ENCODE measurements around the gene APLN. TPM values are rescaled to one million over a fixed set of nuclear protein-coding genes. Genes with fewer than 3 reads are reported as not detected.
A peak's percentile ranks its signal among the peaks of the same experiment; 100 is the strongest.

Gene APLN
- total RNA-seq, 1 donor from 2014 or later: 1.3 TPM

GRCh38 chrX:129653971-129654651 is 645 bp downstream of the APLN start:
- TF ChIP-seq CTCF (conservative IDR thresholded peaks at IDR 0.05): no peak
- H3K4me1 Mint-ChIP-seq: no peaks in the 10 kb centered on the region
- peak; percentile 27 for DNase-seq (ENCODE audit: low read depth, low spot score)
- peak overlapping the region; percentile 65 for H3K4me3 Mint-ChIP-seq
- no peaks in the 10 kb centered on the region for H3K36me3 Mint-ChIP-seq (ENCODE audit: low read depth)
- no peak overlapping the region for H3K27ac Mint-ChIP-seq (ENCODE audit: unreplicated experiment)
- peaks cover 41% of the 10 kb centered on the region for H3K27me3 Mint-ChIP-seq (ENCODE audit: low read depth)
- H3K9me3 Mint-ChIP-seq: peaks cover 2% of the 10 kb centered on the region

- Mint-ChIP-seq H3K4me1 (no peaks in the 10 kb centered on the region), H3K27me3 (ENCODE audit: low read depth) (peaks cover 41% of the 10 kb centered on the region), H3K27ac (ENCODE audit: unreplicated experiment) (no peak overlapping the region), H3K9me3 (peaks cover under 1% of the 10 kb centered on the region), H3K4me3 (peak overlapping the region; percentile 82), H3K36me3 (ENCODE audit: low read depth) (no peaks in the 10 kb centered on the region)
- TF ChIP-seq CTCF (conservative IDR thresholded peaks at IDR 0.05): no peak
- DNase-seq (ENCODE audit: low read depth, low spot score): no peak
Measured at GRCh38 chrX:129653181-129653970, 1.4 kb downstream of the APLN start.

GRCh38 chrX:129652565-129653169 is 2.1 kb downstream of the APLN start:
- no peaks in the 10 kb centered on the region for H3K36me3 Mint-ChIP-seq (ENCODE audit: low read depth)
- H3K4me1 Mint-ChIP-seq: no peaks in the 10 kb centered on the region
- H3K9me3 Mint-ChIP-seq: no peaks in the 10 kb centered on the region
- peak overlapping the region; percentile 82 for H3K4me3 Mint-ChIP-seq
- DNase-seq (ENCODE audit: low read depth, low spot score): no peak
- peaks cover 41% of the 10 kb centered on the region for H3K27me3 Mint-ChIP-seq (ENCODE audit: low read depth)
- no peak overlapping the region for H3K27ac Mint-ChIP-seq (ENCODE audit: unreplicated experiment)
- TF ChIP-seq CTCF (conservative IDR thresholded peaks at IDR 0.05): no peak

GRCh38 chrX:129651756-129652564 is 2.8 kb downstream of the APLN start:
- DNase-seq (ENCODE audit: low read depth, low spot score): no peak
- Mint-ChIP-seq H3K36me3 (ENCODE audit: low read depth) (no peaks in the 10 kb centered on the region), H3K4me3 (no peak overlapping the region), H3K4me1 (no peaks in the 10 kb centered on the region), H3K27ac (ENCODE audit: unreplicated experiment) (no peak overlapping the region), H3K9me3 (no peaks in the 10 kb centered on the region), H3K27me3 (ENCODE audit: low read depth) (peaks cover 41% of the 10 kb centered on the region)
- no peak for TF ChIP-seq CTCF (conservative IDR thresholded peaks at IDR 0.05)

GRCh38 chrX:129650821-129651510 is 3.8 kb downstream of the APLN start:
- Mint-ChIP-seq H3K27me3 (ENCODE audit: low read depth) (peaks cover 38% of the 10 kb centered on the region), H3K27ac (ENCODE audit: unreplicated experiment) (no peak overlapping the region), H3K36me3 (ENCODE audit: low read depth) (no peaks in the 10 kb centered on the region), H3K4me3 (no peak overlapping the region), H3K9me3 (no peaks in the 10 kb centered on the region), H3K4me1 (no peaks in the 10 kb centered on the region)
- TF ChIP-seq CTCF (conservative IDR thresholded peaks at IDR 0.05): no peak
- no peak for DNase-seq (ENCODE audit: low read depth, low spot score)
